ENCODE results near the gene CPXM1. TPM values are rescaled to one million over a fixed set of nuclear protein-coding genes. Genes with fewer than 3 reads are reported as not detected.

The CPXM1 gene
- total and polyA plus RNA-seq, 9 of the 15 experiments (the other 6 are each of a cell fraction or from before 2014, with no cell fraction given) = 0.04 to 1.1 (median 0.37) TPM; not detected in 2

GRCh38 chr20:2849529-2849928, 49.1 kb upstream of the CPXM1 start (continued):
- TF ChIP-seq, protein P1, sequence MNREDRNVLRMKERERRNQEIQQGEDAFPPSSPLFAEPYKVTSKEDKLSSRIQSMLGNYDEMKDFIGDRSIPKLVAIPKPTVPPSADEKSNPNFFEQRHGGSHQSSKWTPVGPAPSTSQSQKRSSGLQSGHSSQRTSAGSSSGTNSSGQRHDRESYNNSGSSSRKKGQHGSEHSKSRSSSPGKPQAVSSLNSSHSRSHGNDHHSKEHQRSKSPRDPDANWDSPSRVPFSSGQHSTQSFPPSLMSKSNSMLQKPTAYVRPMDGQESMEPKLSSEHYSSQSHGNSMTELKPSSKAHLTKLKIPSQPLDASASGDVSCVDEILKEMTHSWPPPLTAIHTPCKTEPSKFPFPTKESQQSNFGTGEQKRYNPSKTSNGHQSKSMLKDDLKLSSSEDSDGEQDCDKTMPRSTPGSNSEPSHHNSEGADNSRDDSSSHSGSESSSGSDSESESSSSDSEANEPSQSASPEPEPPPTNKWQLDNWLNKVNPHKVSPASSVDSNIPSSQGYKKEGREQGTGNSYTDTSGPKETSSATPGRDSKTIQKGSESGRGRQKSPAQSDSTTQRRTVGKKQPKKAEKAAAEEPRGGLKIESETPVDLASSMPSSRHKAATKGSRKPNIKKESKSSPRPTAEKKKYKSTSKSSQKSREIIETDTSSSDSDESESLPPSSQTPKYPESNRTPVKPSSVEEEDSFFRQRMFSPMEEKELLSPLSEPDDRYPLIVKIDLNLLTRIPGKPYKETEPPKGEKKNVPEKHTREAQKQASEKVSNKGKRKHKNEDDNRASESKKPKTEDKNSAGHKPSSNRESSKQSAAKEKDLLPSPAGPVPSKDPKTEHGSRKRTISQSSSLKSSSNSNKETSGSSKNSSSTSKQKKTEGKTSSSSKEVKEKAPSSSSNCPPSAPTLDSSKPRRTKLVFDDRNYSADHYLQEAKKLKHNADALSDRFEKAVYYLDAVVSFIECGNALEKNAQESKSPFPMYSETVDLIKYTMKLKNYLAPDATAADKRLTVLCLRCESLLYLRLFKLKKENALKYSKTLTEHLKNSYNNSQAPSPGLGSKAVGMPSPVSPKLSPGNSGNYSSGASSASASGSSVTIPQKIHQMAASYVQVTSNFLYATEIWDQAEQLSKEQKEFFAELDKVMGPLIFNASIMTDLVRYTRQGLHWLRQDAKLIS (CRISPR knock-in tag; IDR thresholded peaks at IDR 0.05) = no peak
- no peak for TF ChIP-seq MCM5 (IDR thresholded peaks at IDR 0.05; ENCODE audit: low read depth)
- TF ChIP-seq, protein P2, sequence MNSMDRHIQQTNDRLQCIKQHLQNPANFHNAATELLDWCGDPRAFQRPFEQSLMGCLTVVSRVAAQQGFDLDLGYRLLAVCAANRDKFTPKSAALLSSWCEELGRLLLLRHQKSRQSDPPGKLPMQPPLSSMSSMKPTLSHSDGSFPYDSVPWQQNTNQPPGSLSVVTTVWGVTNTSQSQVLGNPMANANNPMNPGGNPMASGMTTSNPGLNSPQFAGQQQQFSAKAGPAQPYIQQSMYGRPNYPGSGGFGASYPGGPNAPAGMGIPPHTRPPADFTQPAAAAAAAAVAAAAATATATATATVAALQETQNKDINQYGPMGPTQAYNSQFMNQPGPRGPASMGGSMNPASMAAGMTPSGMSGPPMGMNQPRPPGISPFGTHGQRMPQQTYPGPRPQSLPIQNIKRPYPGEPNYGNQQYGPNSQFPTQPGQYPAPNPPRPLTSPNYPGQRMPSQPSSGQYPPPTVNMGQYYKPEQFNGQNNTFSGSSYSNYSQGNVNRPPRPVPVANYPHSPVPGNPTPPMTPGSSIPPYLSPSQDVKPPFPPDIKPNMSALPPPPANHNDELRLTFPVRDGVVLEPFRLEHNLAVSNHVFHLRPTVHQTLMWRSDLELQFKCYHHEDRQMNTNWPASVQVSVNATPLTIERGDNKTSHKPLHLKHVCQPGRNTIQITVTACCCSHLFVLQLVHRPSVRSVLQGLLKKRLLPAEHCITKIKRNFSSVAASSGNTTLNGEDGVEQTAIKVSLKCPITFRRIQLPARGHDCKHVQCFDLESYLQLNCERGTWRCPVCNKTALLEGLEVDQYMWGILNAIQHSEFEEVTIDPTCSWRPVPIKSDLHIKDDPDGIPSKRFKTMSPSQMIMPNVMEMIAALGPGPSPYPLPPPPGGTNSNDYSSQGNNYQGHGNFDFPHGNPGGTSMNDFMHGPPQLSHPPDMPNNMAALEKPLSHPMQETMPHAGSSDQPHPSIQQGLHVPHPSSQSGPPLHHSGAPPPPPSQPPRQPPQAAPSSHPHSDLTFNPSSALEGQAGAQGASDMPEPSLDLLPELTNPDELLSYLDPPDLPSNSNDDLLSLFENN (IDR thresholded peaks at IDR 0.05; ENCODE audit: low read depth in 2 of 2, low read length in 2 of 2) = no peak
- TF ChIP-seq ZBTB17 (CRISPR knock-in tag; IDR thresholded peaks at IDR 0.05) = no peak

All from K562 (cell line).